NCI-H524 (cell line): Measurements from ENCODE around the gene LOXL1.
"Not testable (repeated sequence)": the region's sequence is repeated elsewhere in the genome, so short reads cannot be mapped to it uniquely, and the experiment has no call there.

Experiments
- DNase-seq, 2 experiments: peaks; one replicate each; lab custom pipeline; 2025; lab: John Stamatoyannopoulos, UW

The LOXL1 gene

GRCh38 chr15:73952913-73953750 lies 26.9 kb downstream of the LOXL1 start:
- peak in 1 of 2 experiments; percentile 26 for DNase-seq

- DNase-seq, result no peak
Observed at GRCh38 chr15:73954188-73955145, 28.2 kb downstream of the LOXL1 start.

DNA sequence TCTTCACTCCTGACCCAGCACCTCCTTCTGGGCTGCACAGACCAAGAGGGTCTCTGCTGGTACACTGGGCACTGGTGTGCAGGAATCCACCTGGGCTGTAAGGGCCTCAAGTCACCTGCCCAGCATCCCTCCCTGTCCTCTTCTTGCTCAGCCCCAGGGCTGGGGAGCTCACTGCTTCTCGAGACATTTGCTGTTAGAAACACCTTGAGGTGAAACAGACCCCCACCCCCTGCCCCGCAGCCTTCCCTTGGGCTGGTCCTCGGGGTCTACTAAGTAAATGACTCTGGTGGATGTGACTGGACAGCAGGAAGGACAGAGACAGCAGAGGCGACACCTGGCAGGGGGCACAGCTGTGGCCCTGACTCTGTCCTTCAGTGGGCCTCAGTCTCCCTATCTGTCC lies 29.1 kb downstream of the LOXL1 start:
- no peak for DNase-seq

DNA sequence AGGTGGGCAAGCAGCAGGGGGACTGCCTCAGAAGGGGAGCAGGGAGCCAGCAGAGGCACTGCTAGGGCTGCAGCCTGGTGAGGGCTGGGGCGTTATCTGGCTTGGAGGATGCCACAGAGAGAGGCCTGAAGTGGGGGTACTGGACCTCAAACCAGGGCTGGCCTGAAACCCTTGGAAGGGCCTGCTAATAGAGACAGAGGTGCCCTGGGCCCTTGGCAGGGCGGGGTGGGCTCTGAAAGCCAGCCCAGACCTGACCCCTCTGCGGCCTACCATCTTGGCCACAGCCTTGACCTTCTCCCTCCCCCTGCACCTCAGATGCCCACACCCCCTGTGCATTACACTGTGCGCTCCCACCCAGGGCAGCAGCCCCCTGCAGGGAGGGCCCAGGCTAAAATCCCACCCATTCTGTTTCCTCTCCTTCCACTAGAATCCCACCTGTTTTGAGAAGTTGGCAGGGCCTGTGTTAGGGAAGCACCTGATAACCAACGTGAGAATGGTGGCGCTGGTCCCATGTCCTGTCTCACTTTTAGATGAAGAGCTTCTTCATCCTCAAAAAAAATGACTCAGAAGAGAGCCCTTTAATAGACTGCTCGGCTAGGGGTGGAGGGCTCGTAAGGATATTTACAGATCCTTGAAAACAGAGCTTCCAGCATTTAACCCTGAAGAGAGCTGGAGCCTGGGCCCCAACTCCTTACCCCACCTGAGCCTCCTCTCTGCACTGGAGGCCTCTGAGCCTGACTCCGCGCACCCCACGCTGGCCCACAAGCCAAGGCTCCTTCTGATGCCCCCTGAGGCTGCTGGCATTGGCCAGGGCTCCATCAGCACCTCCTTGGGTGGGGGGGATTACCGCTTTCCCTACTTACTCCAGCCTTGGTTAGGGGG lies 29.8 kb downstream of the LOXL1 start:
- no peak for DNase-seq

DNA sequence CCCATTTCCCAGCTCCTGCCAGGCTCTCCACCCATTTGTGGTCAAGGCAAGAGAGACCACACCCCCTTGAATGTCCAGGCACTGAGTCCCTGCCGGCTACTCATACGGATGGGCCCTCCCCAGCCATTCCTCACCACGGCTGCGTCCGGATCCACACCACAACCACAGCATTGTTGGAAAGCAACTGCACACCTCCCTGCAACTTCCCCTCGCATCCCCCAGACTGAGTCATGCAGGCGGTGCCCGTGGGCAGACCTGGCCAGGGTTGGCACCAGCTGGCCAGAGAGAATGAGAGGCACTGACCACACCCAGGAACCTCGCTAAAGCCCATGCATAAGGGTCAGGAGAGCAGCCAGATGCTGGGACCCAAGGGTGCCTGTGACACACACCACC lies 30.5 kb downstream of the LOXL1 start:
- DNase-seq, result no peak

- no peak for DNase-seq
Observed at GRCh38 chr15:73957276-73957675, 31.0 kb downstream of the LOXL1 start.

DNA sequence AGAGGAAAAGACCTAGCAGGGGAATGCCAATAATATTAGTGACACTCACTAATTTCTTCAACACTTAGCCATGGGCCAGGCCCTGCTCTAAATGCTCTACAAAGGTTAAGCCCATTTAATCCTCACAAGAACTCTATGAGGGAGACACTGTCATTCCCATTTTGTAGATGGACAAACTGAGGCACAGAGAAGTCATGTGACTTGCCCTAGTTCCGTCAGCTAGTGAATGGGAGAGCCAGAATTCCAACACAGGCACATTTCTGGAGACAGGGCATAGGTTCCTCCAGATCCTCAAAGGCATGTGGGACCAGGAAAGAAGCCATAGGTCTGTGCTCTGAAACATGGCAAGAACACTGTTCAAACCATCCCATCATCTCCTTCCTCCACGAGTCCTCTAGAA lies 31.5 kb downstream of the LOXL1 start:
- DNase-seq, result no peak

DNA sequence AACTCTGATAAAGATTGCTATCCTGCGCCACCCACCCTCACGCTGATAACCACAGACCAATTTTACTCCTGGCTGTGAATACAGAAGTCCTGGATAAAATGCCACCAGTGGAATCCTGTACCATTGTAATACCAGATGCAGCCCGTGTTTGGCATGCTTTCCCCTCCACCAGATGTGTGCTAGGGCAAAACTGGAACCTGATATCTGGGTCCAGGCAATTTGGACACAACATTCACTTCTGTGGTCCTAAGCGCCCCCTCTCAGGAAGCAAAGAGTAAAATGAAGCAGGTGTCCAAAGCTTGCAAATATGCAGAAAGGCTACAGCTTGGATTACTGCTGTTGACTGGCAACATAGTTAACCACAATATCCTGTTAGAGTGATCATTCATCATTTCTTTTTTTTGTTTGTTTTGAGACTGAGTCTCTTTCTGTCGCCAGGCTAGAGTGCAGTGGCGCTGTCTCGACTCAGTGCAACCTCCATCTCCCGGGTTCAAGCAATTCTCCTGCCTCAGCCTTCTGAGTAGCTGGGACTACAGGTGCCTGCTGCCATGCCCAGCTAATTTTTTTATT lies 32.8 kb downstream of the LOXL1 start:
- peak; percentile 87 to 96 for DNase-seq

DNA sequence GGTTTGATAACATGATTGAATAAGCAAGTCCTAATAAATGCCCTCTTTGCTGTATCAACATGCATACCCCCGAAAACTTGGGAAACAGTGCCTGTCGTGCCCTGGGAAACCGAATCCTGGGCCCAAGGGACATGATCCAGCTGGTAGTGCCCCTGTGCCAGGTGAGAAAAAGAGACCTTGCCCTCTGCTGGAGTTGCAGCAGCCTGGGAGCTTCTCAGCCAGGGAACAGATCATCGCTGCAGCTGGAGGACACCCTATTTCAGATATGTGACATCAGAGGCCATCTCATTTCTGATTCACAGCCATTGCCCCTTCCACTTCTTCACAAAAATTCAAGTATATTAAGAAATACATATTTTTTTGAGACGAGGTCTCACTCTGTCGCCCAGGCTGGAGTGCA lies 33.5 kb downstream of the LOXL1 start:
- no peak for DNase-seq

DNA sequence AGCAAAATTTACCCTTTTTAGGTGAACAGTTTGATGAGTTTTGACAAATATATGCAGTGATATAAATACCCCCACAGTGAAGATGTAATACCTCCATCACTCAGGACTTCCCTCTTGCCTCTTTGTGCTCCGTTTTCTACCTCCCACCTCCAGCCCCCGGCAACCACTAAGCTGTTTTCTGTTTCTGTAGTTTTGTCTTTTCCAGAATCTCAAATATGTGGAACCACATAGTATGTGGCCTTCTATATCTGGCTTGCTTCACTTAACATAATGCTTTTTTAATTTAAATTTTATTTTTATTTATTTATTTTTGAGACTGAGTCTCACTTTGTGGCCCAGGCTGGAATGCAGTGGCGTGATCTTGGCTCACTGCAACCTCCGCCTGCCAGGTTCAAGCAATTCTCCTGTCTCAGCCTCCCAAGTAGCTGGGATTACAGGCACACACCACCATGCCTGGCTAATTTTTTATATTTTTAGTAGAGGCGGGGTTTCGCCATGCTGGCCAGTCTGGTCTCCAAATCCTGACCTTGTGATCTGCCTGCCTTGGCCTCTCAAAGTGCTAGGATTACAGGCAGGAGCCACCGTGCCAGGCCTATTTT lies 34.3 kb downstream of the LOXL1 start:
- not testable (repeated sequence) for DNase-seq

DNA sequence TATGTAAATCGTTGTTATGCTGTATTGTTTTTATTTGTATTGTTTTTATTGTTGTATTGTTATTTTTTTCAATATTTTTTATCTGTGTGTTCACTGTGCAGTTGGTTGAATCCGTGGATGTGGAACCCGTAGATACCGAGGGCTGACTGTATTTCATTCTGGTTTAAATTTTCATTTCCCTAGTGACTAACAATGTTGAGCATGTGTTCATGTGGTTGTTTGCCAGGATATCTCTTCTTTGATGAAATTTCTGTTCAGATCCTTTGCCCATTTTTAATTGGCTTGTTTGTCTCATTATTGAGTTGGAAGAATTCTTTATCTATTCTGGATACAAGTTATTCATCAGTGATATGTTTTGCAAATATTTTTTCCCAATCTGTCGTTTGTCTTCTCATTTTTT lies 36.2 kb downstream of the LOXL1 start:
- DNase-seq, result no peak

- peak; percentile 72 to 85 for DNase-seq
Observed at GRCh38 chr15:73964736-73965093, 38.5 kb downstream of the LOXL1 start.

GRCh38 chr15:73965094-73965757 lies 39.0 kb downstream of the LOXL1 start:
- DNase-seq, result peak in 1 of 2 experiments; percentile 61

DNA sequence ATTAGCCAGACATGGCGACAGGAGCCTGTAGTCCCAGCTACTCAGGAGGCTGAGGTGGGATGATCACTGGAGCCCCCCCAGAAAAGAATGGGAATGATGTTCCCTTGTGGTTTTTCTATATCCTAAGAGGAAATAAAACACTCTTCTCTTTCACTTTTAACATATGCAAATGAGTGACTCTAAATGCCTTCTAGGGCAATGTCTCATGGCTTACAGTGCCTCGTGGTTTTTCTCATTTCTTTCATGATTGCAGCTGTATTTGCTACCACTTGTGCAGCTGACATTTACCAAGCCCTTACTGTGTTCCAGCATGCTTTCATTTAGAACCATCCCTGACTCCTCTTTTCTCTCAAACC lies 39.5 kb downstream of the LOXL1 start:
- DNase-seq, result no peak

DNA sequence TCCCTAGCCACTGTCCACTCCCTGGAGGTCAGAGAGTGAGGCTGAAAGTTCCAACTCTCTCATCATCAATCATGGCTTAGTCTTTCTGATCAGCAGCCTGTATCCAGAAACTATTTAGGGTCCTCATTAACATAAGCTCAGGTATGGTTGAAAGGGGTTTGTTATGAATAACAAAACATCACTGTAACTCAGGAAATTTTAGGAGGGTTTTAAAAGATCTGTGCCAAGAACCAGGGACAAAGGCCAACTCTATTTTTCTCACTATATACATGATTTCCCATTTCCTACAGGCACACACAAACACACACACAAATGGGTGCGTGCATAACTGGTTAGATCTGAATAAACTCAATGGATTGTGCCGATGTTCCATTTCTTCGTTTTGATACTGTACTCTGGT lies 42.2 kb downstream of the LOXL1 start:
- no peak for DNase-seq

- no peak for DNase-seq
Observed at GRCh38 chr15:73969151-73969759, 43.0 kb downstream of the LOXL1 start.

GRCh38 chr15:73972984-73973682 lies 46.9 kb downstream of the LOXL1 start:
- peak; percentile 81 to 86 for DNase-seq

DNA sequence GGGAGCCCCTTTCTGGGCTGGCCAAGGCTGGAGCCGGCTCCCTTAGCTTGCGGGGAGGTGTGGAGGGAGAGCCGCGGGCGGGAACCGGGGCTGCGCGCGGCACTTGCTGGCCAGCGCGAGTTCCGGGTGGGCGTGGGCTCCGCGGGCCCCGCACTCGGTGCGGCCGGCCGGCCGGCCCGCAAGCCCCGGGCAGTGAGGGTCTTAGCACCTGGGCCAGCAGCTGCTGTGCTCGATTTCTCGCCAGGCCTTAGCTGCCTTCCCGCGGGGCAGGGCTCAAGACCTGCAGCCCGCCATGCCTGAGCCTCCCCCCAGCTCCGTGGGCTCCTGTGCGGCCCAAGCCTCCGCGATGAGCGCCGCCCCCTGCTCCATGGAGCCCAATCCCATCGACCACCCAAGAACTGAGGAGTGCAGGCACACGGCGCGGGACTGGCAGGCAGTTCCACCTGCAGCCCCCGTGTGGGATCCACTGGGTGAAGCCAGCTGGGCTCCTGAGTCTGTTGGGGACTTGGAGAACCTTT lies 47.5 kb downstream of the LOXL1 start:
- DNase-seq, result not testable (repeated sequence)

GRCh38 chr15:73975440-73976125 lies 49.3 kb downstream of the LOXL1 start:
- DNase-seq, result not testable (repeated sequence)
